PC-9 (cell line): ENCODE measurements around the gene DNAJC16. TPM values are rescaled to one million over a fixed set of nuclear protein-coding genes. Genes with fewer than 3 reads are reported as not detected.
A peak's percentile ranks its signal among the peaks of the same experiment; 100 is the strongest.

Source experiments
- BruUV-seq: library from RNA; stranded (reverse); fragments of 400-500 nt; replicated peaks from 2 replicates; lab custom pipeline; 2021; lab: Mats Ljungman, UMichigan
- CTCF ChIA-PET: fragments of 300-600 bp; sonication (Branson Sonifier 250); formaldehyde crosslinking; loops from one replicate; lab custom pipeline; 2022; ENCODE audit warnings: antibody characterized with exemption; lab: Charles Lee
- POLR2A ChIA-PET: fragments of 300-600 bp; sonication (Branson Sonifier 250); formaldehyde crosslinking; loops from one replicate; lab custom pipeline; 2022; ENCODE audit warnings: antibody characterized with exemption; ENCODE audit not compliant: unreplicated experiment; lab: Charles Lee
- DNase-seq, 2 experiments: peaks; one replicate each; pipeline versions ENCODE4 v3.0.0 to v3.0.0-alpha.2; 2015 to 2022; ENCODE audit warnings: mixed read lengths in 1 of 2
- H2AFZ ChIP-seq: fragments of 200-600 bp; sonication (generic); 2 replicates; pipeline ENCODE4 v1.8.1; 2017; ENCODE audit warnings: antibody characterized with exemption
- H3F3A ChIP-seq: fragments of 200-600 bp; sonication (generic); 2 replicates; pipeline ENCODE4 v1.8.1; 2017; ENCODE audit warnings: antibody characterized with exemption, mild to moderate bottlenecking, low read depth; ENCODE audit not compliant: insufficient read depth
- H3K27ac ChIP-seq: fragments of 200-600 bp; sonication (generic); 2 replicates; pipeline ENCODE4 v1.6.1; 2016; ENCODE audit warnings: mixed run types
- H3K27me3 ChIP-seq: fragments of 200-600 bp; sonication (generic); 2 replicates; pipeline ENCODE4 v1.6.1; 2016; ENCODE audit warnings: low read depth, mixed run types; ENCODE audit not compliant: insufficient read depth
- H3K36me3 ChIP-seq: fragments of 200-600 bp; sonication (generic); 2 replicates; pipeline ENCODE4 v1.6.1; 2016; ENCODE audit warnings: low read depth, mixed run types
- H3K4me1 ChIP-seq: fragments of 200-600 bp; sonication (generic); replicated peaks from 2 replicates; pipeline ENCODE4 v1.6.1; 2016; ENCODE audit warnings: mixed run types; ENCODE audit not compliant: insufficient read depth
- H3K4me2 ChIP-seq: fragments of 200-600 bp; sonication (generic); 2 replicates; pipeline ENCODE4 v1.6.1; 2017; ENCODE audit warnings: mixed run types
- H3K4me3 ChIP-seq: fragments of 200-600 bp; sonication (generic); 2 replicates; pipeline ENCODE4 v1.6.1; 2016; ENCODE audit warnings: mixed run types
- H3K79me2 ChIP-seq: fragments of 200-600 bp; sonication (generic); 2 replicates; pipeline ENCODE4 v1.6.1; 2017; ENCODE audit warnings: low read depth, mixed run types
- H3K9me2 ChIP-seq: fragments of 200-600 bp; sonication (generic); 2 replicates; pipeline ENCODE4 v1.8.1; 2017; ENCODE audit warnings: mild to moderate bottlenecking; ENCODE audit not compliant: insufficient read depth
- H3K9me3 ChIP-seq: fragments of 200-600 bp; sonication (generic); 2 replicates; pipeline ENCODE4 v1.8.1; 2016; ENCODE audit warnings: low read depth; ENCODE audit not compliant: insufficient read depth
- H4K20me1 ChIP-seq: fragments of 200-600 bp; sonication (generic); 2 replicates; pipeline ENCODE4 v1.8.1; 2017; ENCODE audit not compliant: insufficient read depth
- EZH2 ChIP-seq: fragments of 200-600 bp; sonication (generic); IDR thresholded peaks from 2 replicates; pipeline ENCODE4 v1.8.0; 2017; ENCODE audit warnings: antibody characterized with exemption, low read depth
- intact Hi-C: fragments of 100-400 bp; cut with micrococcal nuclease; formaldehyde crosslinking; loops from one replicate; pipeline ENCODE4 v1.10.0; 2022; ENCODE audit not compliant: unreplicated experiment
- total RNA-seq: library from RNA; stranded (reverse); gene quantifications from 2 replicates; pipeline ENCODE4 v1.2.3, GENCODE V29; 2021
- TF ChIP-seq, protein P1 (sequence below): fragments of 200-600 bp; sonication (generic); conservative IDR thresholded peaks from 2 replicates; pipeline ENCODE4 v1.6.1; 2017; ENCODE audit warnings: mixed run types, antibody characterized with exemption, mild to moderate bottlenecking, moderate library complexity

Gene DNAJC16
- total RNA-seq, 1 experiment from 2014 or later = 18.8 TPM

DNA sequence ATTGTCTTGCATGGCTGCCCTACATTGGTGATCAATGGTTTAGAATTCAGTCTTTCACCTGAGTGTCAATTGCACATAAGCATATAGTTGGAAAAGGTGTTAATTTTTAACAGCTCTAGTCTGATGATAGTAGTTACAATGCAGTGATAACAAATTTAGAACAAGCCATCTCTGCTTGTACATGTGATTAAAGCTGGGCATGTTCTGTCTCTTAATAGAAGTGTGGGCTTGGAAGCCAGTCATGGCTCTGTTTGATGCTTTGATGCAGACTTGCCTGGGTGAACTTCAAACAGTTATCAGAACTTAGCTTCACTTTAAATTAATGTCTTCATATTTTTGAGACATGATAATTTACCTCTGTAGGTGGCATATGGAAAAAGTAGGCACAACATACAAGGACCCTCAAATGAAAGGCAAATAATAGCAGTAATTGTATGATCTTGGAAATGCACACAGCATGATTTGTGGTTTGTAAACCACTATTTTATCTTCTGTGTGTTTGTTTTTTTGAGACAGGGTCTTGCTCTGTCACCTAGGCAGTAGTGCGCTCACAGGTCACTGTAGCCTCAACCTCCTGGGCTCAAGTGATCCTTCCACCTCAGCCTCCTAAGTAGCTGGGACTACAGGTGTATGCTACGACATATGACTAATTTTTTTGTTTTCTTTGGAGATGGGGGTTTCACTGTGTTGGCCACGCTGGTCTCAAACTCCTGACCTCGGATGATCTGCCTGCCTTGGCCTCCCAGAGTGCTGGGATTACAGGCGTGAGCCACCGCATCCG lies 94.4 kb downstream of the DNAJC16 start:
- DNase-seq = no peak
- intact Hi-C loops = loop anchor here (2.0 kb wide), 1 partner anchor 60 kb away; no protein-coding TSS in a partner anchor
- peak overlapping the region; percentile 91; the same call in 1 of the 2 replicates for H3K4me3 ChIP-seq
- peak overlapping the region; percentile 85; the same call in 1 of the 2 replicates for H3K27ac ChIP-seq
- no peak overlapping the region for H2AFZ ChIP-seq
- H3K4me2 ChIP-seq = peak overlapping the region; percentile 95
- no peaks in the 10 kb centered on the region for H3K9me2 ChIP-seq
- TF ChIP-seq, protein P1, sequence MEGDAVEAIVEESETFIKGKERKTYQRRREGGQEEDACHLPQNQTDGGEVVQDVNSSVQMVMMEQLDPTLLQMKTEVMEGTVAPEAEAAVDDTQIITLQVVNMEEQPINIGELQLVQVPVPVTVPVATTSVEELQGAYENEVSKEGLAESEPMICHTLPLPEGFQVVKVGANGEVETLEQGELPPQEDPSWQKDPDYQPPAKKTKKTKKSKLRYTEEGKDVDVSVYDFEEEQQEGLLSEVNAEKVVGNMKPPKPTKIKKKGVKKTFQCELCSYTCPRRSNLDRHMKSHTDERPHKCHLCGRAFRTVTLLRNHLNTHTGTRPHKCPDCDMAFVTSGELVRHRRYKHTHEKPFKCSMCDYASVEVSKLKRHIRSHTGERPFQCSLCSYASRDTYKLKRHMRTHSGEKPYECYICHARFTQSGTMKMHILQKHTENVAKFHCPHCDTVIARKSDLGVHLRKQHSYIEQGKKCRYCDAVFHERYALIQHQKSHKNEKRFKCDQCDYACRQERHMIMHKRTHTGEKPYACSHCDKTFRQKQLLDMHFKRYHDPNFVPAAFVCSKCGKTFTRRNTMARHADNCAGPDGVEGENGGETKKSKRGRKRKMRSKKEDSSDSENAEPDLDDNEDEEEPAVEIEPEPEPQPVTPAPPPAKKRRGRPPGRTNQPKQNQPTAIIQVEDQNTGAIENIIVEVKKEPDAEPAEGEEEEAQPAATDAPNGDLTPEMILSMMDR = no peak
- no peak for TF ChIP-seq EZH2
- no TSS peak for BruUV-seq
- peaks cover 34% of the 10 kb centered on the region for H4K20me1 ChIP-seq
- H3K4me1 ChIP-seq = peaks cover 46% of the 10 kb centered on the region
- ChIA-PET CTCF (no interaction called here), POLR2A (interaction anchor here (0.7 kb wide), 1 partner anchor 585 kb away, joined by 11 read pairs; no protein-coding TSS in a partner anchor)
- peaks cover 86% of the 10 kb centered on the region for H3K79me2 ChIP-seq
- peaks cover 46% of the 10 kb centered on the region for H3F3A ChIP-seq
- H3K36me3 ChIP-seq = no peaks in the 10 kb centered on the region
- no peaks in the 10 kb centered on the region for H3K27me3 ChIP-seq
- H3K9me3 ChIP-seq = no peaks in the 10 kb centered on the region

DNA sequence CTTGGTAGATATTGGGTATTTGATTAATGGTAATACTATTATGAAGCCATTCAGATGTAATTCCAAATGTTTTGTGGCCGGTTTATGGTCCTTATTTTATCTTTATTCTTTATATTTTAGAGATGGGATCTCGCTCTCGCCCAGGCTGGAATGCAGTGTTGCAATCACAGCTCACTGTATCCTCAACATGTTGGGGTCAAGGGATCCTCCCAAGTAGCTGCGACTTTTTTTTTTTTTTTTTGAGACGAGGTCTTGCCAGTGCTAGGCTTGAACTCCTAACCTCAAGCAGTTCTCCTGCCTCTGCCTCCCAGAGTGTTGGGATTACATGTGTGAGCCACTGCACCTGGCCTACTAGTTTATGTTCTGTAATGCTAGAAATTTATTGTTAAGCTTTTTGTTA lies 95.3 kb downstream of the DNAJC16 start:
- intact Hi-C loops = loop anchor here (2.0 kb wide), 1 partner anchor 59 kb away; no protein-coding TSS in a partner anchor
- Histone ChIP-seq H3K79me2 (peaks cover 95% of the 10 kb centered on the region), H4K20me1 (peaks cover 39% of the 10 kb centered on the region), H3K4me3 (no peak overlapping the region), H3K4me2 (peak overlapping the region; percentile 95; the same call in 1 of the 2 replicates), H3K9me2 (no peaks in the 10 kb centered on the region), H3K27ac (0 out of 2 replicates have a peak overlapping the region, but pooled peaks have one; percentile 12), H3K4me1 (peaks cover 40% of the 10 kb centered on the region), H2AFZ (no peak overlapping the region), H3K27me3 (no peaks in the 10 kb centered on the region), H3K36me3 (no peaks in the 10 kb centered on the region), H3F3A (peaks cover 38% of the 10 kb centered on the region), H3K9me3 (no peaks in the 10 kb centered on the region)
- no TSS peak for BruUV-seq
- TF ChIP-seq, protein P1 = no peak
- no peak for TF ChIP-seq EZH2
- DNase-seq = no peak
- ChIA-PET POLR2A (no interaction called here), CTCF (interaction anchor here (0.6 kb wide), 1 partner anchor 134 kb away, joined by 4 read pairs; no protein-coding TSS in a partner anchor)

DNA sequence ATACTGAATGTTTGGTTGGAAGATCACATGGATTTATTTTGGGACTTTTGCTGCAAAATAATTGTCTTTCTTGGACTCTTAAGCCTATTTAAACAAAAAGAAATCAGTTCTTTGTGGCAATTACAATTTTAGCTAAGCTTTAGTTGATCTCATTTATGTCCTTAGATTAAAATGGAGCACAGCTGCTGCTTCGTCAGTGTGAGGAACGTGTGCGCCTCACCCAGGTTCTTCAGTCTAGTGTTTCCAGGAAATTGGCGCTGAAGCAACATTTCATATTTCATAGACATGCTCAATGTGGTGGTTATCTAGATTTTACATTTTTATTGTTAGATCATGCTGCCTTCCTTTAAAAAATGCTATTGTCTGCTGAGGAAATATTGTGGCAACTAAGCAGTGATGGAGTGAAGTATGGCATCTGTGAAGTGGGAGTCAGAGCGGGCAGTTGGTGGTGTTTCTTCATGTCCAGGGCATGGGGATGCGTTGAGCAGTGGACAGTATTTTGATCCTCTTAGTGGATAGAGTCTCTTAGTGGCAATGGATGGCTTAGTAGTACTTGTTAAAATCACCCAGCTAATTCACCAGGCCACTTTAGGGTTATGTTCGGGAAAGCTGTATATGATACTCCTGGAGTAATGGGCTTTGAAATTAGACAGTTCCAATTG lies 96.2 kb downstream of the DNAJC16 start:
- no peaks in the 10 kb centered on the region for H3K27me3 ChIP-seq
- H3K4me2 ChIP-seq = no peak overlapping the region
- H3K9me2 ChIP-seq = no peaks in the 10 kb centered on the region
- peaks cover 100% of the 10 kb centered on the region for H3K79me2 ChIP-seq
- no peak for DNase-seq
- H3K27ac ChIP-seq = no peak overlapping the region
- no peak for TF ChIP-seq EZH2
- TF ChIP-seq, protein P1 = no peak
- CTCF ChIA-PET = interaction anchor here (0.6 kb wide), 1 partner anchor 28 kb away, joined by 3 read pairs; no protein-coding TSS in a partner anchor
- H3K36me3 ChIP-seq = peaks cover 2% of the 10 kb centered on the region; the same call in 1 of the 2 replicates
- no peak overlapping the region for H2AFZ ChIP-seq
- H3K9me3 ChIP-seq = no peaks in the 10 kb centered on the region
- BruUV-seq = no TSS peak
- H3K4me1 ChIP-seq = peaks cover 40% of the 10 kb centered on the region
- H3K4me3 ChIP-seq = no peak overlapping the region
- H4K20me1 ChIP-seq = peaks cover 39% of the 10 kb centered on the region
- intact Hi-C loops = no loop called here
- POLR2A ChIA-PET = no interaction called here
- peaks cover 34% of the 10 kb centered on the region for H3F3A ChIP-seq
